GM18951 (cell line): Measurements from ENCODE around the gene BCL2.
"Not testable (repeated sequence)": the region's sequence is repeated elsewhere in the genome, so short reads cannot be mapped to it uniquely, and the experiment has no call there.

Experiments
- POLR2A ChIP-seq: IDR thresholded peaks from 4 replicates; pipeline ENCODE4 v1.6.1; 2011; ENCODE audit warnings: mild to moderate bottlenecking; ENCODE audit not compliant: insufficient read length, insufficient read depth; ENCODE audit errors: extremely low read depth
- in situ Hi-C: fragments of 300-500 bp; cut with MboI; formaldehyde crosslinking; loops from one replicate; pipeline ENCODE4 v1.12.0; 2022; ENCODE audit warnings: low sequenced_read_pairs, mixed read lengths, inconsistent platforms; ENCODE audit not compliant: unreplicated experiment

The BCL2 gene

DNA sequence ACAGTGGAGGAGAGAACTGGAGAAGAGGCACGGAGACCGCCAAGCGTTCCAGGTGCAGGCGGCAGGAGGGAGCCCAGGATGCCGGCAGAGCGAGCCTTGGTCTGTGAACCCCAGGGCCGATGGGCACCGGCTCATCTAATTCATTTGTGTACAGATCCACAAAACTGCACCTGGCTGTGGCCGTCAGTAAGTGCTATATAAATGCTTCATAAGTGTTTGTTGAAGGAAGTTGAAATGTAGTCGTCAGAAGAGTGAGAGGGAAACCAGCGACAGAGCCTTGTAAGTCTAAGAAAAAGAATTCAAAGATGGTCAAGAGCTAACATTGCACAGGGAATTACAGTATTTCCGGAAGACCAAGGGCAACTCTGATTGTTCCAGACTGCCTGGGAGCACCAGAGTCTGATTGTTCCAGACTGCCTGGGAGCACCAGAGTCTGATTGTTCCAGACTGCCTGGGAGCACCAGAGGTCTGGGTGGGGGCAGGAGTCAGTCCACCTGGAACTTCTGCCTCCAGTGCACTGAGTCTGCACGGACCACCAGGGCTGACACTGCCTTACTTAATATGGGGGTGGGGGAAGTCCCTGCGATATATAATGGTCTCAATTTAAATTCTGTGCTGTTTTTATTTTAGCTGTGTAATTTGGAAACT is 112.3 kb downstream of the BCL2 start:
- in situ Hi-C loops, result no loop called here
- peak; percentile 38 for TF ChIP-seq POLR2A

DNA sequence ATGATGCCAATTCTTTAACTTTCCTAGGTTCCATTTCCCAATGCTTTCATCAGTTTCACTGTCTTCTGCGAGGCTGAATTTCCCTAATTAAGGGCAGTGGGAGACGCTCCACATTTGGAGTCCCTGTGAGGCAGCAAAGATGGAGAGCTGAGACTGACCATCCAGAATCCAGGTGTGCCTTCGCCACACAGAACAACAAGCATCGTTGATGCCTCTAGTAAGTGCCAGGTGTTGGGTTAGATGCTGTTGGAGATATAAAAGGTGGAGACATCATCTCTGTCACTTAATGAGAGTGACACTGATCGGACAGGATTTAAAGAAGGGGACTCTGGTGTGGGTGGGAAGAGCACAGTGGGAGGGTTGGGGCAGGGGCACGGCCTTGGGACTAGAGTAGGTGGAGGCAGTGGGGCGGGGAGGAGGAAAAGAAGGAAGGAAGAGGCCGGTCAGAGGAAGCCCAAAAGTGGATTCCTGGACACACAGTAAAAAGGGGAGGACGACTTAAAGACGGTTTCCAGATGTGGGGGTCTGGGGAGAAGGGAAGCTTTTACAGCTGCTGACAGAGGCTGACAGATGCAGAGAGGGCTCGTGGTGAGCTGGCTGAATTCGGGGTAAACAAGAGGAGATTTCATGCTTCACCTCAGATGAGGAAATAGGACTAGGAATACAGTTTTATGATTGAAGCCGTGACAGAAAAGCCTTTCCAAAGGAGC is 113.0 kb downstream of the BCL2 start:
- no peak for TF ChIP-seq POLR2A
- in situ Hi-C loops, result no loop called here

DNA sequence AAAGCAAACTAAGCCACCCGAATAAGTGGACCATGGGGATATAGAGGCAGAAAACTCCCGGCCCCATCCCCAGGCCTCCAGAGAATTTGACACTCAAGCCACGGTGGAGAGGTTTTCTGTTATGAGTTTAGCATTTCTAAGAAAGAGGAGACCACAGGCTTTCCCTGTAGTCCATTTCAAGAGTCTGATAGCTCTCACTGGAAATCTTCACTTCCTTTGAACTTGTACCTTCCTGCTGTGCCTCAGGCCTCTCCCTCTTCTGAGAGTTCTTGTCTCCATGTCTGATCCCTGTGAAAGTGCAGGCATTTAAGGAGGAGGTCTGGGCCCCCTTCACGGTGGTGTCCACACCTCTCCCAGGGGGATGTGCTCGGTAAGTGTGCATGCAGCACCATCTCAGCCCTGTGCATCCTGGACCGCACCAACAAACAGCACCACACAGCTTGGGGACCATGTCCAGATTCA is 113.7 kb downstream of the BCL2 start:
- TF ChIP-seq POLR2A, result peak; percentile 19
- in situ Hi-C loops, result no loop called here

DNA sequence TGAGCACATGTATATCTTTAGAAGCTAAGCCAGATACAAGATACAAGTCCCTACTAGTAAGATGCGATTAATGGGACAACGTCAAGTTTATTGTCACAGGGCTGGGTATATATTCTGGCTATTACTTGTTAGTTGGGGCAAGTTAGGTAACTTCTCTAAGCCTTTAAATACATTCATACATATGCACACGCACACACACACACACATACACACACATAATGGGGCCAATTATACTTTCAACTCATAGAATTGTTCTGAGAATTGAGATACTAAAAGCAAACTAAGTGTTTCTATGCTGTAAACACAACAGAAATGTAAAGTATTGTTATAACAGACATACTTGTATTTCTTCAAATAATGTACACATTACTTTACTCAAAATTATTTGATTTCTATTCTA is 116.1 kb downstream of the BCL2 start:
- in situ Hi-C loops, result no loop called here
- TF ChIP-seq POLR2A, result no peak

DNA sequence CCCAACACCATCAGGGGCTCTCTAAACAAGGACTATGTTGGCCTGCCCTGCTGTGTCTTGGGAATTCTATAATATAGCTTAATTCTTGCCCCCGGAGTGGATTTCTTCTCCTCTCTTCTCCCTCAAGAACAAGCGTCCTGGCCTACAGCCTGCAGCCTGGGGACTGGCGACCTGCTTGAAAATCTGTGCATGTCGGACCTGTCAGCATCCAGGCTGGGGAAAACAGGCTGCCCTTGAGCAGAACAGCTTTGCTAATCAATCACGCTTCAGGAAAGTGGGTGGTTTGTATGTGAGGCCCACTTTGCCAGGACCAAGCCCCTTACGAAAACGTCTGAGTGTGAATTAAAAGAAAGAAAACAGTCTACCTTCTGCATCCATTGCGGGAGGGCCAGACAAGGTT is 116.7 kb downstream of the BCL2 start:
- no peak for TF ChIP-seq POLR2A
- in situ Hi-C loops, result no loop called here

DNA sequence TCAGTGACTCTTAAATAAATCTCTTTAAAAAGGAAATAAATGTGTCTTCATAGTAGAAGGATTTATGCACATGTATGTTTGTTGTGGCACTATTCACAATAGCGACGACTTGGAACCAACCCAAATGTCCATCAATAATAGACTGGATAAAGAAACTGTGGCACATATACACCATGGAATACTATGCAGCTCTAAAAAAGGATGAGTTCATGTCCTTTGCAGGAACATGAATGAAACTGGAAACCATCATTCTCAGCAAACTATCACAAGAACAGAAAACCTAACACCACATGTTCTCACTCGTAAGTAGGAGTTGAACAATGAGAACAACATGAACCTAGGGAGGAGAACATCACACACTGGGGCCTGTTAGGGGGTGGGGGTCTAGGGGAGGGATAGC is 118.1 kb downstream of the BCL2 start:
- in situ Hi-C loops, result not testable (repeated sequence)

DNA sequence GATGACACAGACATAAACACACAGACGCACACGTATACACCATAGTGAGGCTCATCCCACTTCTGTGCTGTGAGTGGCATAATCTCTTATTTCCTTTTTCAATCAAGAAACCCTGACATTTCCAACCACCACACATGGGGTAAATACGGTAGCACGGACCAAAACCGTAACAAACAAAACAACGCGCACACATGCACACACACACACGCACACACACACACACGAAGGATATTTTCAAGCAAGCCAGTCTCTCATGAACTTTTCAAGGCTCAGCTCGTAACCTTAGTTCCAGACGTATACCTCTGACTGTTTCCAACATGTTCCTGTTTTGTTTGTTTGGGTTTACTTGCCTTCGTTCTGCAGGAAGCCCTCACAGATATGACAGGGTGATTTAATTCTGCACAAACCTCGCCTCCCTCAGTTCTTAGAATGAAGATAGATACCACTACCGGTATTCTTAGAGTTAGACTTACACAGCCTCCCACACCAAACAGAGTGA is 119.8 kb downstream of the BCL2 start:
- in situ Hi-C loops, result no loop called here
- TF ChIP-seq POLR2A, result peak; percentile 15

DNA sequence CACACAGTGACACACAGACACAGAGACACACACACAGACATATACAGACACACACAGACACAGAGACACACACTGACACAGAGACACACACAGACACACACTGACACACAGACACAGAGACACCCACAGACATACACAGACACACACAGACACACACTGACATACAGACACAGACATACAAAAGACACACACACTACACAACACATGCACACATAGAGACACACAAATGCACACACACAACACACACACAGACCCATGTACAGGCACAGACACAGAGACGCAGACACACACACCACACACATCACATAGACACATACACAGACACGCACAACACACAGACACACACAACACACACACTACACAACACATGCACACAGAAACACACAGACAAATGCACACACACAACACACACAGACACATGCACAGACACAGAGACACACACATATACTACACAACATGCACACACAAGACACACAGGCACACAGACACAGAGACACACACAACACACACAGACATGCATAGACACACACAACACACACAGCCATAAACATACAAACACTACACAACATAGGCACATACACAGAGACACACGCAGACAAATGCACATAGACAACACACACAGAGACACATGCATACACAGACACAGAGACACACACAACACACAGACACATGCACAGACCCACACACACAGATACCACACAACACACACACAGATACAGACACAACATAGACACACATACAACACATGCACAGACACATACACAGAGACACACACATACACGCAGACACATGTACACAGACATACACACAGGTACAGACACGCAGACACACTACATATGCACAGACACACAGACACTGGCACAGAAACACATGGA is 120.5 kb downstream of the BCL2 start:
- in situ Hi-C loops, result no loop called here
- TF ChIP-seq POLR2A, result no peak

DNA sequence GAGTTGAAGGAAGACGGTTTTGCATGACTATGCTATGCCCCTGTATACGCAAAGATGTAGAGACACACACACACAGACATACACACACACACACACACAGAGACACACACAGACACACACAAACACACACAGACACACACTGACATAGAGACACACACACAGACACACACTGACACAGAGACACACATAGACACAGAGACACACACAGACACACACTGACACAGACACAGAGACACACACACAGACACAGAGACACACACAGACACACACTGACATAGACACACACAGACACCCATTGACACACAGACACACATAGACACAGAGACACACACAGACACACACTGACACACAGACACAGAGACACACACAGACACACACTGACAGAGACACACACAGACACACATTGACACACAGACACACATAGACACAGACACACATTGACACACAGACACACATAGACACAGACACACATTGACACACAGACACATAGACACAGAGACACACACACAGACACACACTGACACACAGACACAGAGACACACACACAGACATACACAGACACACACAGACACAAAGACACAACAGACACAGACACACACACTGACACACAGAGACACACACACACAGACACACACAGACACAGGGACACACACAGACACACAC is 121.3 kb downstream of the BCL2 start:
- no peak for TF ChIP-seq POLR2A
- in situ Hi-C loops, result no loop called here

DNA sequence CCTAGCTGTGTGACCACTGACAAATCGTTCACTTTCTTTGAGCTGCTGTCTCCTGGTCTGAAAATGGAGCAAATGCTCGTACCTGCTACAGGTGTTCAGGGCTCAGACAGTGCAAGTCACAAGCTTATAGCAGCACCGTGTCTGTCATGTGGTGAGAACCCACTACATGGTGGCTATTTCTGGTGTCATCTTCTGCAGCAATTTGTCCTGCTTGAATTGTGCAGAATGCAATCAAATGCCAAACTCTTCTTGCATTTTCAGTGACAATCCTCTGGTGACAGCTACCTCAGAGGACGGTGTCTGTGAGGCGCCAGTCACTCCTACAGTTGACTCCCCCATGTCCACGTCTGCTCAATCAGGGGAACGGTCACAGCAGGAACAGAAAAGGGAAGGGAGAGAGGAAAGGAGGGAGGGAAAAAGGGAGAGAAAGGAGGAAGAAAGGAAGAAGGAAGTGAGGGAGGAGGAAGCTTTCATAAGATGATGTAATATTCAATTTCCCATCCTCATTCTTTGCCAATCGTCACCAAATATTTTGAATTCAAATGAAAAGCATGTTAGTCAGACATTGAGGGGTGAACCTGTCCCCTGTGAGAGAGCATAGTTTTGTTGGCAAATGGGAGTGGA is 122.2 kb downstream of the BCL2 start:
- in situ Hi-C loops, result no loop called here
- no peak for TF ChIP-seq POLR2A

DNA sequence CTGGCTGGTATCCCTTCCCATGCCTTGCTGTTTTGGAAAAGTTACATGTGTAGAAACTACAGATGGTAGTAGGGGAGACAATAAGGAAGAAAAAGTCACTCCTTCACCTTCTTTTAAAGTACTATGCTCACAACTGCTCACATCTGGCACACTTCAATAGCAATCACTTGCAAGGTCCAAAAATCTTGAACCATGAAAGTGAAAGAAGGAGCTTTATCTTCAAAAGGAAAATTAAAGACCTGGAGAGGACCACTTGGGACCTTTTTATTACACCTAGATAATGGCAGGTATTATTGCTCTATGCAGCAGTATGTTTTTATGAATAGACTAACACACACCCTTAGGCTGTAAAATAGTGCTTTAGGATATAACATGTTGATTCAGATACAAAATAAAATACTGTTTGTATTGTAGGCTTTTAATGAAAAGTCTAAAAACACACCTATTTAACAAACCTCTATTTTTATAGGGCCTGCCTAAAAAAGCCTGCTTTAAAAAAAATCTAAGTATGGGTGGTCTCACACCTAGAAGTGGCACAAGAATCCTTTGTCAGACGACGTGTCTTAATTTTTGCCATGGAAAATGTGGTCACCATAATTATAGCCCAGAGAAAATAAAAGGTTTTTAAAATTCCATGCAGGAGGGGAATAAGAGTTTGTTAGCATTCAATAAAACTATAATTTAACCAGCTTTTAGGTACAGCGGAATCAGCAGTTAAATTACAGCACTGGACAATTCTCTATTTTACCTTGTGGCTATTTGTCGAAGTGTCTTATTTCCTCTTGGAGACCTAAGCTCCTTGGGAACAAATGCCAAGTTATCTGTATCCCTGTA is 124.0 kb downstream of the BCL2 start:
- in situ Hi-C loops, result no loop called here
- no peak for TF ChIP-seq POLR2A

DNA sequence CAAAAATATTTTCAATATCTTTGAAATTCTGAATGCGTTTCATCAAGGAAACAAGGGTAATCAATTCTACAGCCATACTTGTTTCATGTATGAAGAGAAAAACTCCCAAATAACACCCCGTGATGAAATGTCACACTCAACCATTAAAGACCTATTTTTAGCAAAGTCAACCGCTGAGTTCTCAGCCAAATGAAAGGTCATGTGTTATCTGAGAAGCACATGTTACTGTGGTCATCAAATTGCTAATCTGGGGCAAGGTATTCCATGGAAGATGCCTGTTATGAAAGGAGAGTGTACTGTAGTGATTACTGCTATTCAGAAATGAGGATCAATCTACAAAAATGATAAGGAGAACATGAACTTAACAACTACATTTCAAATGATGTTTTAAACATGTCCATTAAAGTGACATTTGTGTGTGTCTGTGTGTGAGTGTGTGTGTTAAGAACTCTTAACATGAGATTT is 126.7 kb downstream of the BCL2 start:
- in situ Hi-C loops, result no loop called here
- TF ChIP-seq POLR2A, result no peak
